ENCODE results near the gene FOLR2.

The FOLR2 gene

GRCh38 chr11:72236083-72236697, 19.6 kb downstream of the FOLR2 start:
- TF ChIP-seq TCF12 (IDR thresholded peaks at IDR 0.05; ENCODE audit: low read depth), result no peak
- no peak for TF ChIP-seq TAF1 (IDR thresholded peaks at IDR 0.05; ENCODE audit: low read depth)
- no peak for TF ChIP-seq CEBPB (IDR thresholded peaks at IDR 0.05)
- TF ChIP-seq FOXM1 (IDR thresholded peaks at IDR 0.05; ENCODE audit: borderline replicate concordance, low read depth), result no peak
- TF ChIP-seq CREB1 (IDR thresholded peaks at IDR 0.05; ENCODE audit: low read depth), result no peak
- no peak for TF ChIP-seq EP300 (IDR thresholded peaks at IDR 0.05; ENCODE audit: borderline replicate concordance)

DNA sequence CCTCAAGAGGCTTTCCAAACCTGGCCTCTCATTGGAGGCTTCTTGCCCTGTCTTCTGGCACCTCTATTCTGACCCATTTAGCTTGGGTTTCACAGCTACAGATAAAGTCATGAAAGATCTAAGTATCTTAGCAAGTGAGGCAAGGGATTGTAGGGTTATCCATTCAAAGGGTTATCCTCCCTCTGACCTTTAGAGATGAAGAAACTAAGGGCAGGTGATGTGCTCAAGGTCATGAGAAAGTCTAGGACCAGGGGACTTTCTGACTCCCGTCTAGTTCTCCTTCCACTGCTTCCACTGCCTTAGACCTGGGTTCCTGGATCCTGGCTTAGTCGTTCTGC, 20.1 kb downstream of the FOLR2 start:
- TF ChIP-seq TEAD4 (IDR thresholded peaks at IDR 0.05) (no peak), TCF12 (IDR thresholded peaks at IDR 0.05; ENCODE audit: low read depth) (no peak), FOXM1 (IDR thresholded peaks at IDR 0.05; ENCODE audit: borderline replicate concordance, low read depth) (no peak), CREB1 (IDR thresholded peaks at IDR 0.05; ENCODE audit: low read depth) (no peak), CEBPB (IDR thresholded peaks at IDR 0.05) (no peak), YY1 (IDR thresholded peaks at IDR 0.05; ENCODE audit: low read depth) (no peak), EGR1 (IDR thresholded peaks at IDR 0.05) (no peak), USF1 (IDR thresholded peaks at IDR 0.05) (no peak), NFIC (IDR thresholded peaks at IDR 0.05) (no peak), ZBTB7A (IDR thresholded peaks at IDR 0.05; ENCODE audit: low read depth) (no peak), RAD21 (IDR thresholded peaks at IDR 0.05; ENCODE audit: low read depth) (no peak), TAF1 (IDR thresholded peaks at IDR 0.05; ENCODE audit: low read depth) (no peak), EP300 (IDR thresholded peaks at IDR 0.05; ENCODE audit: borderline replicate concordance) (no peak), MAX (IDR thresholded peaks at IDR 0.05) (no peak)
- TF ChIP-seq, protein P1, sequence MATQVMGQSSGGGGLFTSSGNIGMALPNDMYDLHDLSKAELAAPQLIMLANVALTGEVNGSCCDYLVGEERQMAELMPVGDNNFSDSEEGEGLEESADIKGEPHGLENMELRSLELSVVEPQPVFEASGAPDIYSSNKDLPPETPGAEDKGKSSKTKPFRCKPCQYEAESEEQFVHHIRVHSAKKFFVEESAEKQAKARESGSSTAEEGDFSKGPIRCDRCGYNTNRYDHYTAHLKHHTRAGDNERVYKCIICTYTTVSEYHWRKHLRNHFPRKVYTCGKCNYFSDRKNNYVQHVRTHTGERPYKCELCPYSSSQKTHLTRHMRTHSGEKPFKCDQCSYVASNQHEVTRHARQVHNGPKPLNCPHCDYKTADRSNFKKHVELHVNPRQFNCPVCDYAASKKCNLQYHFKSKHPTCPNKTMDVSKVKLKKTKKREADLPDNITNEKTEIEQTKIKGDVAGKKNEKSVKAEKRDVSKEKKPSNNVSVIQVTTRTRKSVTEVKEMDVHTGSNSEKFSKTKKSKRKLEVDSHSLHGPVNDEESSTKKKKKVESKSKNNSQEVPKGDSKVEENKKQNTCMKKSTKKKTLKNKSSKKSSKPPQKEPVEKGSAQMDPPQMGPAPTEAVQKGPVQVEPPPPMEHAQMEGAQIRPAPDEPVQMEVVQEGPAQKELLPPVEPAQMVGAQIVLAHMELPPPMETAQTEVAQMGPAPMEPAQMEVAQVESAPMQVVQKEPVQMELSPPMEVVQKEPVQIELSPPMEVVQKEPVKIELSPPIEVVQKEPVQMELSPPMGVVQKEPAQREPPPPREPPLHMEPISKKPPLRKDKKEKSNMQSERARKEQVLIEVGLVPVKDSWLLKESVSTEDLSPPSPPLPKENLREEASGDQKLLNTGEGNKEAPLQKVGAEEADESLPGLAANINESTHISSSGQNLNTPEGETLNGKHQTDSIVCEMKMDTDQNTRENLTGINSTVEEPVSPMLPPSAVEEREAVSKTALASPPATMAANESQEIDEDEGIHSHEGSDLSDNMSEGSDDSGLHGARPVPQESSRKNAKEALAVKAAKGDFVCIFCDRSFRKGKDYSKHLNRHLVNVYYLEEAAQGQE (IDR thresholded peaks at IDR 0.05; ENCODE audit: low read depth), result no peak

DNA sequence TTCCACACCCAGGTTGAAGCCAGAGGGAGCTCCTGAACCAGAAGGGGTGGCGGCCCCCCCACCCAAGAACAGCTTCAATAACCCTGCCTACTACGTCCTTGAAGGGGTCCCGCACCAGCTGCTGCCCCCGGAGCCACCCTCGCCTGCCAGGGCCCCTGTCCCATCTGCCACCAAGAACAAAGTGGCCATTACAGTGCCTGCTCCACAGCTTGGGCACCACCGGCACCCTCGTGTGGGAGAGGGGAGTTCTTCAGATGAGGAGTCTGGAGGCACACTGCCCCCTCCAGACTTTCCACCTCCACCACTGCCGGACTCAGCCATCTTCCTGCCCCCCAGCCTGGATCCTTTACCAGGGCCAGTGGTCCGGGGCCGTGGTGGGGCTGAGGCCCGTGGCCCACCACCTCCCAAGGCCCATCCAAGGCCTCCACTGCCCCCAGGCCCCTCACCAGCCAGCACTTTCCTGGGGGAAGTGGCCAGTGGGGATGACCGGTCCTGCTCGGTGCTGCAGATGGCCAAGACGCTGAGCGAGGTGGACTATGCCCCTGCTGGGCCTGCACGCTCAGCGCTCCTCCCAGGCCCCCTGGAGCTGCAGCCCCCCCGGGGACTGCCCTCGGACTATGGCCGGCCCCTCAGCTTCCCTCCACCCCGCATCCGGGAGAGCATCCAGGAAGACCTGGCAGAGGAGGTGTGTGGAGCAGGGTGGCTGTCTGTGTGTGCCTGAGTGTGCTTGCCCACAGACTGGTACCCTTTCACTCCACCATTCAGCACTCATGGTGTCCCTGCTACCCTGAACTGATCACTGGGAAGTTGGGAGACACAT, 20.7 kb downstream of the FOLR2 start:
- TF ChIP-seq RAD21 (IDR thresholded peaks at IDR 0.05; ENCODE audit: low read depth) (no peak), CEBPB (IDR thresholded peaks at IDR 0.05) (no peak), TCF12 (IDR thresholded peaks at IDR 0.05; ENCODE audit: low read depth) (no peak), TEAD4 (IDR thresholded peaks at IDR 0.05) (no peak), FOXM1 (IDR thresholded peaks at IDR 0.05; ENCODE audit: borderline replicate concordance, low read depth) (no peak), EGR1 (IDR thresholded peaks at IDR 0.05) (no peak), NFIC (IDR thresholded peaks at IDR 0.05) (no peak), TAF1 (IDR thresholded peaks at IDR 0.05; ENCODE audit: low read depth) (no peak), USF1 (IDR thresholded peaks at IDR 0.05) (no peak), EP300 (IDR thresholded peaks at IDR 0.05; ENCODE audit: borderline replicate concordance) (no peak), YY1 (IDR thresholded peaks at IDR 0.05; ENCODE audit: low read depth) (no peak), MAX (IDR thresholded peaks at IDR 0.05) (no peak), ZBTB7A (IDR thresholded peaks at IDR 0.05; ENCODE audit: low read depth) (no peak), CREB1 (IDR thresholded peaks at IDR 0.05; ENCODE audit: low read depth) (no peak)
- TF ChIP-seq, protein P1 (IDR thresholded peaks at IDR 0.05; ENCODE audit: low read depth), result no peak

DNA sequence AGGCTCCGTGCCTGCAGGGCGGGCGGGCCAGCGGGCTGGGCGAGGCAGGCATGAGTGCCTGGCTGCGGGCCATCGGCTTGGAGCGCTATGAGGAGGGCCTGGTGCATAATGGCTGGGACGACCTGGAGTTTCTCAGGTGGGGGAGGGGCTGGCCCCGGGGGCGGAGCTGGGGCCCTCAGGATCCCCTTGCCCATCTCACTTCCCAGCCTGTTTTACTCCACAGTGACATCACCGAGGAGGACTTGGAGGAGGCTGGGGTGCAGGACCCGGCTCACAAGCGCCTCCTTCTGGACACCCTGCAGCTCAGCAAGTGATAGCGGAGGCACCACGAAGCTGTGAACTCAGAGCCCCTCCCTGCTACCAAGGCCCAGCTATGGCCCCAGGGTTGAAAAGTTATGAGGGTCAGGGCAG, 21.5 kb downstream of the FOLR2 start:
- TF ChIP-seq RAD21 (IDR thresholded peaks at IDR 0.05; ENCODE audit: low read depth) (peak; percentile 66), TAF1 (IDR thresholded peaks at IDR 0.05; ENCODE audit: low read depth) (no peak)

DNA sequence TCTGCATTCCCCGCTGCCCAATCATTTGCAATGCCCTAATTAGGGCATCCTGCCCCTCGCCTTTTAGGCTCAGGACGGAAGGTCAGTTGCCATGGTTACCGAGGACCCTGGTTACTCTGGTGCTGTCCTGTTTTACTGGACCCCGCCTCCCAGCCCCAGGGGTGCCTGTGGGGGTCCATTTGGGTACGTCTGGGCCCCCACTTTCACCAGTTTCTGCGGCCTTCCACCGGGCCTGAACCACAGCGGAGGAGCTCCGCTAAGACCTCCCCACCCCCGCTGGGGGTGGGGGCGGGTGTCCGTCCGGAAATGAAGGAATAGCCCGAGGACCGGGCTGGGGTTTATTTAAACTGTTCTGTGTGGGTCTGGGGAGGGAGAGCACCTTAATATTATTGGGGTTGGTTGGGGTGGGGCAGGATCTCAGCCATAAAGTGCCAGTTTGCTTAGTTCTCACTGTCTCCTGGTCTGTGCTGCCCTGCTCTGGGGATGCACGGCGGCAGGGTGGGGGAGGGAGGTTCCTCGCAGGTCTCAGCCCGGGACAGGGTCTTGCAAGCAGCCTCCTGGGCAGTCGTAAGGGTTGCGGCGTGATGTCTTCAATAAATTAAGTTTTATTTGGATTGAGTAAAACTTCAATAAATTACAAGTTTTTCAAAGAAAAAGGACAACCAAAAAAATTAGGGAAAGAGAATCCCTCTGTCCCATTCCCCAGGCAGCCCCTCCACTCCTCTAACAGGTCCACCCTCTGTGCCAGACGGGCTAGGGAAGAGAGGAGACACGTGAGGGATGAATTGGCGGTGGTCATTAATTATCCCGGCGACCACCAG, 22.1 kb downstream of the FOLR2 start:
- TF ChIP-seq ZBTB7A (IDR thresholded peaks at IDR 0.05; ENCODE audit: low read depth), result no peak

All from Ishikawa (cell line).